ENCODE measurements around the gene NOS1. TPM values are rescaled to one million over a fixed set of nuclear protein-coding genes. Genes with fewer than 3 reads are reported as not detected.
A peak's percentile ranks its signal among the peaks of the same experiment; 100 is the strongest.

Gene NOS1
- total RNA-seq (ENCODE audit: unreplicated experiment) = 0.05 TPM
- long read RNA-seq = 0 reads

DNA sequence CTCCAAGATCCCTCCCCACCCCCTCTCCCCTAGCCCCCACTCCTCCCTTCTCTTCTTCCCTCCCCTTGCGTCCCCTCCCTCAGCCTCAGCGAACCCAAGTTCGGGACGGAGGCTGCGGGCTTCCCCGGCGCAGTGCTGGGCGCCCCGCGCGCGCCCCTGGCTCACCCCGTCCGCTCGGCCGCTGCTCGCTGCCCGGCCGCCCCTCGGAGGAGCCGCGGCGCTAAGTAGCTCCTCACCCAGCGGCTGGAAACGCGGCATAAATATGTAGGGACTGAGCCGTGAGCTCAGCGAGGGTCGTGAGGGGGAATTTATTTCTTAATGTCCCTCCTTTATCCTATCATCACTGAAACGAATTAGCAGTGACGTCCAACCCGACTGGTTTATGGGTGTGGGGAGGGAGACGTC is at the start of gene NOS1:
NOS1 (minus strand) TSS at position 280 of the 405 bp plus-strand sequence. CDS start 30,557 bp downstream, outside the sequence.
- Mint-ChIP-seq H3K9me3 (ENCODE audit: unreplicated experiment) (no peaks in the 10 kb centered on the region), H3K27me3 (ENCODE audit: unreplicated experiment) (peaks cover 32% of the 10 kb centered on the region), H3K4me3 (ENCODE audit: unreplicated experiment) (peak within 1 kb of the TSS; percentile 62), H3K4me1 (ENCODE audit: unreplicated experiment) (peaks cover 22% of the 10 kb centered on the region), H3K36me3 (ENCODE audit: low read depth, unreplicated experiment) (no peaks in the 10 kb centered on the region), H3K27ac (ENCODE audit: unreplicated experiment) (no peak within 1 kb of the TSS)
- DNase-seq (ENCODE audit: low spot score) = peak; percentile 14
- TF ChIP-seq, protein P1, sequence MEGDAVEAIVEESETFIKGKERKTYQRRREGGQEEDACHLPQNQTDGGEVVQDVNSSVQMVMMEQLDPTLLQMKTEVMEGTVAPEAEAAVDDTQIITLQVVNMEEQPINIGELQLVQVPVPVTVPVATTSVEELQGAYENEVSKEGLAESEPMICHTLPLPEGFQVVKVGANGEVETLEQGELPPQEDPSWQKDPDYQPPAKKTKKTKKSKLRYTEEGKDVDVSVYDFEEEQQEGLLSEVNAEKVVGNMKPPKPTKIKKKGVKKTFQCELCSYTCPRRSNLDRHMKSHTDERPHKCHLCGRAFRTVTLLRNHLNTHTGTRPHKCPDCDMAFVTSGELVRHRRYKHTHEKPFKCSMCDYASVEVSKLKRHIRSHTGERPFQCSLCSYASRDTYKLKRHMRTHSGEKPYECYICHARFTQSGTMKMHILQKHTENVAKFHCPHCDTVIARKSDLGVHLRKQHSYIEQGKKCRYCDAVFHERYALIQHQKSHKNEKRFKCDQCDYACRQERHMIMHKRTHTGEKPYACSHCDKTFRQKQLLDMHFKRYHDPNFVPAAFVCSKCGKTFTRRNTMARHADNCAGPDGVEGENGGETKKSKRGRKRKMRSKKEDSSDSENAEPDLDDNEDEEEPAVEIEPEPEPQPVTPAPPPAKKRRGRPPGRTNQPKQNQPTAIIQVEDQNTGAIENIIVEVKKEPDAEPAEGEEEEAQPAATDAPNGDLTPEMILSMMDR (IDR thresholded peaks at IDR 0.05; ENCODE audit: unreplicated experiment) = no peak

GRCh38 chr12:117409286-117409685 is 47.9 kb upstream of the NOS1 start:
- Mint-ChIP-seq H3K36me3 (ENCODE audit: low read depth, unreplicated experiment) (no peaks in the 10 kb centered on the region), H3K4me3 (ENCODE audit: unreplicated experiment) (no peak overlapping the region), H3K27me3 (ENCODE audit: unreplicated experiment) (peaks cover 4% of the 10 kb centered on the region), H3K27ac (ENCODE audit: unreplicated experiment) (no peak overlapping the region), H3K9me3 (ENCODE audit: unreplicated experiment) (no peaks in the 10 kb centered on the region), H3K4me1 (ENCODE audit: unreplicated experiment) (peaks cover 3% of the 10 kb centered on the region)
- DNase-seq (ENCODE audit: low spot score) = no peak
- TF ChIP-seq, protein P1 (IDR thresholded peaks at IDR 0.05; ENCODE audit: unreplicated experiment) = no peak

DNA sequence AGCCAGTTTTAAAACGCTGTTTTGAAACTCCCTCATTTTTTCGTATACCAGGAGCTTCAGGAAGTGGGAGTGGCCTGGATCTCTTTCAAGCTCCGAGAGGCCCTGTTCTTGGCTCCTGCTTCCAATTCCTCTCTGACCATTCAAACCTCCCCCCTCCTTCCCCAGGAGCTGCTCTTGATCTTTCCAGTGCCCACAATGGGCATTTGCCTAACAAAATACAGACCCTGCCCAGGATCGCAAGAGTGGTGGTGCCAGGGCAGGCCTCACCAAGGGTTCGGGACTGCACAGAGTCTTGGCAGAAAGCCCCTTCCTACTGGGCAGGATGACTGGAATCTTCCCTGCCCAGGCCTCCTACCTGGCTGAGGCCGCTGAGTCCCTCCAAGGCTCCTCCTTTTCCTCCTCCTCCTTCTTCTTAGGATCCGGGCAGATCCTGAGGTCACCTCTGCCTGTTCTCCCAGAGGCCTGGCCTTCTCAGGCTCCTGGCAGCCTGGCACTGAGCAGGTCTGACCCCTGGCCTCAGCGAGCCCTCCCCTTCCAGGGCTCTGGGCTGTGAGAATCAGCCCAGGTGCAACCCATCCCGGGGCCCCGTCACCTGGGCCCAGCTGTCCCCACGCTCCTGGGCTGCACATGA is 46.9 kb upstream of the NOS1 start:
- Mint-ChIP-seq H3K36me3 (ENCODE audit: low read depth, unreplicated experiment) (no peaks in the 10 kb centered on the region), H3K9me3 (ENCODE audit: unreplicated experiment) (no peaks in the 10 kb centered on the region), H3K27me3 (ENCODE audit: unreplicated experiment) (peaks cover 3% of the 10 kb centered on the region), H3K4me3 (ENCODE audit: unreplicated experiment) (no peak overlapping the region), H3K27ac (ENCODE audit: unreplicated experiment) (no peak overlapping the region), H3K4me1 (ENCODE audit: unreplicated experiment) (peaks cover 3% of the 10 kb centered on the region)
- TF ChIP-seq, protein P1 (IDR thresholded peaks at IDR 0.05; ENCODE audit: unreplicated experiment) = no peak
- no peak for DNase-seq (ENCODE audit: low spot score)

- no peak overlapping the region for H3K4me3 Mint-ChIP-seq (ENCODE audit: unreplicated experiment)
- peaks cover 3% of the 10 kb centered on the region for H3K4me1 Mint-ChIP-seq (ENCODE audit: unreplicated experiment)
- no peak for DNase-seq (ENCODE audit: low spot score)
- H3K27me3 Mint-ChIP-seq (ENCODE audit: unreplicated experiment) = peaks cover 3% of the 10 kb centered on the region
- no peaks in the 10 kb centered on the region for H3K36me3 Mint-ChIP-seq (ENCODE audit: low read depth, unreplicated experiment)
- H3K9me3 Mint-ChIP-seq (ENCODE audit: unreplicated experiment) = no peaks in the 10 kb centered on the region
- H3K27ac Mint-ChIP-seq (ENCODE audit: unreplicated experiment) = no peak overlapping the region
- TF ChIP-seq, protein P1 (IDR thresholded peaks at IDR 0.05; ENCODE audit: unreplicated experiment) = no peak
These were observed 43.5 kb upstream of the NOS1 start for GRCh38 chr12:117404940-117405339.

GRCh38 chr12:117404203-117404853 is 42.9 kb upstream of the NOS1 start:
- Mint-ChIP-seq H3K9me3 (ENCODE audit: unreplicated experiment) (no peaks in the 10 kb centered on the region), H3K4me1 (ENCODE audit: unreplicated experiment) (peaks cover 3% of the 10 kb centered on the region), H3K36me3 (ENCODE audit: low read depth, unreplicated experiment) (no peaks in the 10 kb centered on the region), H3K27me3 (ENCODE audit: unreplicated experiment) (peaks cover 3% of the 10 kb centered on the region), H3K4me3 (ENCODE audit: unreplicated experiment) (no peak overlapping the region), H3K27ac (ENCODE audit: unreplicated experiment) (no peak overlapping the region)
- TF ChIP-seq, protein P1 (IDR thresholded peaks at IDR 0.05; ENCODE audit: unreplicated experiment) = no peak
- DNase-seq (ENCODE audit: low spot score) = no peak
